EL (cell line): ENCODE data around the gene ITPR2.
"Not testable (repeated sequence)": the region's sequence is repeated elsewhere in the genome, so short reads cannot be mapped to it uniquely, and the experiment has no call there.

Experiments used
- DNase-seq: peaks from one replicate; pipeline ENCODE4 v3.0.0-alpha.2; 2016

Gene ITPR2

DNA sequence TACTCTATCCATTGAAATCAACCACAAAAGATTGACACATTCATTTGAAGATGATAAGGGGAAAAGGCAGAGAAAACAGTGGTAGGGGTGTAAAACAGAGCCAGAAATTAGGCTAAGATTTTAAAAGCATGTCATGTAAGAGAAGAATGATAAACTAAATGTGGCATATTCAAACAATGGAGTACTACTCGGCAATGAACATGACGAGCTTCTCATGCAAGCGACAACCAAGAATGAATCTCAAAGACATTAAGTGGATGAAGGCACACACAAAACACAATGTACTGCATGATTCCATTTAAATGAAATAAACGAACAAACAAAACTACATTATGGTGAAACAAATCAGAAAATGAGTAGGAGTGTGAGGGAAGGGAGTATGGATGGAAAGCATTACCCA, 134.8 kb downstream of the ITPR2 start:
- DNase-seq: no peak

DNA sequence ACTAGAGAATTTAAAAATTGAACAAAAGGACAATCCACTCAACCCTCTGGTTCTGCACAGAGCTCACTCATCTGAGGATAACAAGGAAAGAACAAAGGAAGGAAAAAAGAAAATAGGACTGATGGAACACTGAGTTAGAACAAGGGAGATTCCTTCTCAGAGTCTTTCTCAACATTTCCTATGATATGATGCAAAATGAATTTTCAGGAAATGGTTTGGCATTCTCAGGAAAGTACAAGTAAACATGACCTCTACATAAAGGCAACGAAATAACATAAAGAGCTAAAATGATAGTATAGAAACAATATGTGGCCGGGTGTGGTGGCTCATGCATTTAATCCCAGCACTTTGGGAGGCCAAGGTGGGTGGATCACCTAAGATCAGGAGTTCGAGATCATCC, 135.8 kb downstream of the ITPR2 start:
- DNase-seq: no peak

DNA sequence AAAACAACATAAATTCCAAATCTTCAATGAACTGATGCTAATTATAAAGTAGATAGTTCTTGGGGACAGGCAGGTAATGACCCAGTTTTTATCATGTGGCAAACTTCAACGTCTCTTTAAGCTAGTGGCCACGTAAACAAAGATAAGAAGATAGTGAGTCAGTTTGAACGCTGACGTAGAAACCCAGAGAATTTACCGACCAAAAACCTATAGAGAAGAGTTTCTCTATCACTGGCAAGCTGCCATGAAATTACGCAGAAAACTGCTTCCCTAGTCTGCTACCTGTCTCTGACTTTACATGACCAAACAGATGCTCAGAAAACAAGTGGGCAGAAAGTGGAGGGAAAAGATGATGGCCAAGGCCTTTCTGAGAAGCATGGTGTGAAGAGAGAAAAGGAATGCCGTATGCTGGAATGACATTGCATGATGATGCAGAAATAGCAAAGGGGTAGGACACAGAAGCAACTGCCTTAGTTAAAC, 136.3 kb downstream of the ITPR2 start:
- DNase-seq: no peak

DNA sequence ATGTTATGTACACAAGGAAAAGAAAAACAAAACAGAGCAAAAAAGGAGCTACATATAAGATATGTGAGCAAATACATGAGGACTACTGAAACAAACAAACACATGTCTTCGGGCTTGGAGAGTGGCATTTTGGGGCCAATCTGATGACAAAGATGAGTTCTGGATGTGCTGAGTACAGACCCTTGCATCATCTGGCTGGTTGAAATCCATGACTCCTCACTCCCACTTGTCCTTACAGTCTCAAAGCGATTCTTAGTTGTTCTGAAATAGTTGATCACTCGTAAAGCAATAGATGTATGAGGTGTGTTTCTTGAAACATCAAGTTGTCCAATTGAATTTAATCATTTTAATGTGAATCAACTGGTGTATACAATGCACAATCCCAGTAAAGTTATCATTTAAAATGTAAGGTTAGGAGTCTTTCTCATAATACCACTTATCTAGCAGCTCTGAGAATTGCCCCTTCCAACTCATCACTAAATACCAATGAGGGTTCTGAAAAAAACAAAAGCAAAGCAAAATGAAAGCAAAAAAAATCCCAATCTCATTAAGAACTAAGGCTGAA, 136.9 kb downstream of the ITPR2 start:
- DNase-seq: no peak

DNA sequence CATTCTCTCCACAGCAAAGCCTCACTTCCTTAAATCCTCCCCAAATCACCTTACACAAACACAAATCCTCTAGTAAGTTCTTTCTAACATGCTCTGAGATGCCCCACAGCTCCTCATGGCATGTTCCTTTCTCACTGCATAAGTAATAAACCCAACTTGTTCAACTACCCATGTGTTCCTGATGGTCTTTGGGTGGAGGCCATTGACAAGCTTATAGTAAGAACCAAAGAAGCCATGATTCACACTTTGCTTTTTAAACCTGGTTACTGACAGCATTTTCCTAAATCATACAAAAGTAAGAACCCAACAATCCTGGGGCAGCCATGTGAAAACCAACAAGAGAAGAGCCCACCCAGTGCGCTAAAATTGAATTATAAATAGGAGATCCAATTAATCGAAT, 138.6 kb downstream of the ITPR2 start:
- no peak for DNase-seq

DNA sequence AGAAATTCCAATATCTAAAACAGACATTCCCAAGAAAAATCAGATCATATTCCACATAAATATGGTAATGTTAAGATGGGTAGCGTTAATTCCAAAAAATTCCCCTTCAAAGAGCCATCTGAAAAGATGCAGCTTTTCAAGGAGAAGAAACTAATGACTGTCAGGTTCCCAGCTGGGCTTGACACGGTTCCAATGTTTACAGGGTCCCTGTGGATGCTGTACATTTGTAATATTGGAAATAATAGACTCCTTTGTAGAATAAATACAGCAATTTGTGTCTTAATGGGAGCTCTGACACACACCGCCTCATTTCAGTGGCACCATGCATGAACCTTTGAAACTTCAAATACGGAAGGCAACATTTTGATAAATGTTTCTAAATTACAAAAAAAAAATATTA, 140.6 kb downstream of the ITPR2 start:
- DNase-seq: no peak

DNA sequence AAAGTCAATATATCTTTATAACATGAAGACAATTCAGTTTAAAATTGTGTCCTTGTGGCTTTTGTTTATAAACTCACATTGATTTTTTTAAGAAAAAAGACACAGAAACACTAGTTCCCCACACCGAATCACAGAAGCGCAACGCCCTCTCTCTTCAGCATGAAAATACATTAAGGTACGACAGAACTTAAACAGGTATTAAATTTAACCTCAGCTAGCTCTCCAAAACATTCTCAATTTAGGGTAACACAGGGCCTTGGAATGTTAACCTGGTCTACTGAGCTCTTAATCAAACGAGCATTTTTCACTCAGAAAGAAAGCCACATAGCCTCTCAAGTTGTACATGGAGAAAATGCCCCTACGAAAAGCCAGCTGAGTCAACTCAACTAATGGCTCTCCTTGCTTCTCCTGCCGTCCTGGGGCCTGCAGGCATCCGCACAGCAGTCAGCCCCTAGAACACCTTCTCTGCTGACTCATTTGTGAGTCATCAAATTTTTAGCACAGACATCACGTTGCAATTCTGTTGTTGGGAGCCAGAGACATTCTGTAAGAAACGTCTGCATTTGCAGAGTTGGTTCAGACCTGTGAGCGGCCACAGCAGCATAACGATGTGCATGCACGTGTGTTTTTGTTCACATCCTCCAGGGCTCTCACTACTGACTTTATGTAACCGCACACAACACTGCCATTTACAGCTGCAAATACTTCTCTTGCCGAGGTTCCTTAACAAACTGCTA, 141.6 kb downstream of the ITPR2 start:
- DNase-seq: peak; percentile 97

DNA sequence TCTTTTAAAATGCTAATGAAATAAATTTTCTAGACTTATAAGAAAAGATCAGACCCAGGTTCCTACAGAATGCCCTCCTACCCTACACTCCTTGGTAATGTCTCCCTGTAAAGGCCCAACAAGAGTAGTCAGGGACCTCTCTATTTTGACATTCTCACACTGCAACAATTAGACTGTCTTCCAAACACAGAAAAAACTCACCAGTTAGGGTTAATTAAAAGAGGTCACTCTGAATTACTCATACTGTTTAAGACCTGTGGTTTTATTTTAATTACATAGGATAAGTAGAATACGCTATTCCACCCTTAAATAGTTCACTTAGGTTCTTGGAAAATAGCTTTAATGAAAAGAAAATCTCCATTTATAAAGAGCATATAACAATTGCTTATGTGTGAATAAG, 142.4 kb downstream of the ITPR2 start:
- no peak for DNase-seq

DNA sequence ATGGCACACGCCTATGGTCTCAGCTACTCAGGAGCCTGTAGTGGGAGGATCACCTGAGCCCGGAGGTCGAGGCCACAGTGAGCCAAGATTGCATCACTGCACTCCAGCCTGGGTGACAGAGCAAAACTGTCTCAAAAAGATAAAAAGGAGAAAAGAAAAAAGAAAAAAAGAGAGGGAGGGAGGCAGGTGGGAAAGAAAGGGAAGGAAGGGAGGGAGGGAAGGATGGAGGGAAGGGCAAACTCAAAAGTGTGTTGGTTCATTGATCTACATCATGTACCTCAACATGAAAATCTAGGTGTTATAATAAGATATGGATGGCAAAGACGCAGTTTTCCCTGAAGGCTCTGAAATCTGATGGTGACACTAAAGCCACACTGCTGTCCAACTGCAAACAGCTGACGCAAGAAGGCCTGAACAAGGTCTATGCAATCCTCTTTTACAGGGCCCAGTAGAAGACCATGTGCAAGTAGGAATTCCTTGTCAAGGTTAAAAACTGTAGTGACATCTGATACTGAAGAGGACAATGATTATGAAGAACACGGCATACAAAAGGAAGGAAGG, 143.6 kb downstream of the ITPR2 start:
- DNase-seq: no peak

DNA sequence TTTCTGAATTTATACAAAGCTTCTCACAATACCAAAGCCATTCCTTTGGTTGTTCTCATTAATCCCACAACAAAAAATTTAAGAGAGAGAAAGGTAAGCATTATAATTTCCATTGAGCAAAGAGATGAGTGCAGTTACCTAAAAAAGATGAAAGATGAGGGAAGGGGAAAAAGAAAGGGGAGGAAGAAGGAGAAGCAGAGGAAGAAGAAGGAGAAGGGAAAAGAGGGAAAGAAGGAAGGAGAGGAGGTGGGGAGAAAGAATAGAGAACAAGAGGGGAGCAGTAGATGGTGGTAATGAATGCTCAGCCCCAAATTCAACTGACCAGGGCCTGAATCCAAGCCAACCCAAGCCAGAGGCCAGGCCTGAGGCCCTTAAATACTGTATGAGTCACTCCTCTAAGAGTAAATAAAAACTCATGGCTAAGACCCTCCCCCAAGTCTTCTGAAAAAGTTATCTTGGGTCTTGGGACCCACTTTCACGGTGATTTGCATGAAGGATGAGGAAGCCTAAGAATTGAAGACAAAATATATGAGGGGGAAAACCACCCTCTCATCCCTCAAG, 144.6 kb downstream of the ITPR2 start:
- peak; percentile 11 for DNase-seq

DNA sequence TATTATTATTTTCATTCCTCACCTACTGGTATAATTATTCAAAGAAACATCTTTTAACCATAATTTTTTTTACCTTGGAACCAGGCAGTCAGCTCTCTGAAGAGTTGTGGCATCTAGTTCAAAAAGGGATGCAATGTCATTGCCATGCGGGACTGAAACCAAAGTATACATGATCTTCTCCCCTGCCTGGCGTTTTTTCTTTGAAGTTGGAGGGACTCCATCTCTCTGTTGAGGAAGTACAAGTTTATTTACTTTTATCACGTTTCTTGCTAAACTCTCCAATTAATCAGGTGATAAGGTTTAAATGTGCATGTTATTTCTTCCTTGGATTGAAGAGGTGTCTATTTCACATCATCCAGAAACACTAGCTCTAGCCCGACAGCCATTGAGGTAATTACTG, 146.6 kb downstream of the ITPR2 start:
- no peak for DNase-seq

DNA sequence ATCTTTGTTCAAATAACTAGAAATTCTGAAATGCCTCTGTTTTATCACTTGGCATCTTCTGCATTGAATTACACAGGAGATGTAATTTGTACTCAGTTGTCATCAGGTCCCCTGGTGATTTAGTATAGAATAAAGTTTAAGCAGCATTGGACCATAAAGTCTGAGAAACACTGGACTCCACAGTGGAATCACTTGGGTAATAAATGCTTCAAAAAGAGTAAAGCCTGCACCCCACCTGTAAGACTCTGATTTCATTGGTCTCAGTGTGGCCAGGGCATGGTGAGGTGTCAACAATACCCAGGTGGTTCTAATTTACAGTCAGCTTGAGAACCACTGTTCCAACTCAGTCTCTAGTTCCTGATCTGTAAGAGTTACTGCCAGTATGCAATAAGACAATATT, 148.9 kb downstream of the ITPR2 start:
- DNase-seq: no peak

DNA sequence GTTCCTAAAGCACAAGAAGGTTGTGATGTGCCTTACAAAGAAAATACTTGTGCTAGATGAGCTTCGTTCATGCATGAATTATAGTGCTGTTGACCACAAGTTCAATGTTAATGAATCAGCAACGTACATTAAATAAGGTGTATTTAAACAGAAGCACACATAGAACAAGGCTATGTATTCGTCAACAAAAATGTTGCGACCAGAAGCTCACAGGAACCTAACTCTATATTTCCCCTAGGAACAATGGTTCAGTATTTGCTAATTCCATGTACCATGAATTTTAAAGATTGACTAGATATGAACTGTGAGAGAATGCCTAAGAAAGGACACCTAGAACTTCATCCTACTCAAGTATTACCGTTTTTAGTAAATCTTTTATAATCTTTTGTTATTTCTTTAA, 149.6 kb downstream of the ITPR2 start:
- DNase-seq: no peak

DNA sequence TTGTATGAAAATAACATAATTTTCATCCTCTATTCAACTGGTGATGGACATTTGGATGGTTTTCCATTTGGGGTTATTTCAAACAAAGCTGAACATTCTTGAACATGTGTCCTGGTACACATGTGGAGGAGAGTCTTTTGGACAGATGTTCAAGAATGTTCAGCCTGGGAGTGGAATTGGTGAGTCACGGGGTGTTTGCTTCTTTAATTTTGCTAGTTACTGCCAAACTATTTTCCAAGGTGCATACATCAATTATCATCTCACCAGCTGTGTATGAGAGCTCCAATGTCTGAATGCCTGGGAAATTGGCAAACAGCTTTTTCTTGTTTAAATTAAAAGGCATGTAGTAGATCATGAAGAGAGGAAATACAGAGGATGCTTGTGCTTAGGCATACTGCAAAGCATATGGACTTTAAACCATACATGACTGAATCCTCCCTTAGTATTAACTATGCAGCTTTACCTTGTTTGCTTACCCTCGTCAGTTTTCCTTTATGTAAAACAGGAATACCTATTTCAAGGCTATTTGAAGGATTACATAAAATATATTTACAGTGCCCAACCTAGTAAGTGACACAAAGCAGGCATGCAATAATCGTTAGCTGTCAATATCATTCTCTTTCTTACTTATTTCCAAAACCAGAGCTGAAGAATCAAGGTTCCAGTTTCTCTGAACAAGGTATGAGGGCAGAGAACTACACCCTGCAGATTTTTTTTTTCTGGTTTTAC, 152.1 kb downstream of the ITPR2 start:
- peak; percentile 5 for DNase-seq

DNA sequence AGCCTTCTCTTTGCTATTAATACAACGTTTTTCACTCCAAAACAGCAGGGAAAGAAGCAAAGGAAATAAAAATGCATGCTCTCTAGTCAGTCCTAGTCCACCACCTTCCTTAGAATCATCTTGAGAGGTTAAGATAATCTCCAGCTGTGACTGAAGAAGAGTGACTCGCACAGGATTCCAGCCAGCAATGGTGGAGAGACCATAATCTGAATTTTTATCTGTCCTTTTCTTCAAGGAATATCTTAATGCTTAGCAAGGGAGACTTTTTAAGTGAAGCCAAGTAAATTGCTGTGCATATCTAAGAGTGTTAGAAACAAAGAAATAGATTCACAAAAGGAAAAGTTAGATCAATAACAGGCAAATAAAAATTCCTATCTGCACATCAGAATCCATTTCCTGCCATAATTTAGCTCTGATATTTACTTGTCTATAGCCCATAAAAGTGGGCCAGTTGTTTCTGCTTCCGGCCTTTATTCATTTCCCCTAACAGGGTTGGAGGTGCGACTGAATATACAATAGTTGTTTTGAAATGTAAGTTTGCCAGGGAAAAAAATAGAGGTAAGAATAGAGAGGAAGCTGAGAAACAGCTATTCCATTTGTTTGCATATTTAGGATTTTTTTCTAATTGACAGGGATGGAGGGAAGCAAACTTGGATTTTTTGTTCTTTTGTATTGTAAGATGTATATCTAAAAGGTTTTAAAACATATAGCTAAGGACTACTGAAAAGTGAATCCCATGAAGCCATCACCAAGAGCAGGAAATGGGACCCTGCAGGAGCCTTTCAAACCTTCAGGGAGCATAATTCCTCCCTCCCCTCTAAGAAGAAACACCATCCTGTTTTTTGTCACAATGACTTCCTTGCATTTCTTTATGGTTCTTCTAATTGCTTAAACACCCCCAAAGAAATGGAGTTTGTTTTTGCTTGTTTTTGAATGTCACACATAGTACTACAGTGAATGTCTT, 154.0 kb downstream of the ITPR2 start:
- DNase-seq: peak; percentile 16

DNA sequence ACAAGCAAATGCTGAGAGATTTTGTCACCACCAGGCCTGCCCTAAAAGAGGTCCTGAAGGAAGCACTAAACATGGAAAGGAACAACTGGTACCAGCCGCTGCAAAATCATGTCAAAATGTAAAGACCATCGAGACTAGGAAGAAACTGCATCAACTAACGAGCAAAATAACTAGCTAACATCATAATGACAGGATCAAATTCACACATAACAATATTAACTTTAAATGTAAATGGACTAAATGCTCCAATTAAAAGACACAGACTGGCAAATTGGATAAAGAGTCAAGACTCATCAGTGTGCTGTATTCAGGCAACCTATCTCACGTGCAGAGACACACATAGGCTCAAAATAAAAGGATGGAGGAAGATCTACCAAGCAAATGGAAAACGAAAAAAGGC, 161.5 kb downstream of the ITPR2 start:
- DNase-seq: not testable (repeated sequence)

DNA sequence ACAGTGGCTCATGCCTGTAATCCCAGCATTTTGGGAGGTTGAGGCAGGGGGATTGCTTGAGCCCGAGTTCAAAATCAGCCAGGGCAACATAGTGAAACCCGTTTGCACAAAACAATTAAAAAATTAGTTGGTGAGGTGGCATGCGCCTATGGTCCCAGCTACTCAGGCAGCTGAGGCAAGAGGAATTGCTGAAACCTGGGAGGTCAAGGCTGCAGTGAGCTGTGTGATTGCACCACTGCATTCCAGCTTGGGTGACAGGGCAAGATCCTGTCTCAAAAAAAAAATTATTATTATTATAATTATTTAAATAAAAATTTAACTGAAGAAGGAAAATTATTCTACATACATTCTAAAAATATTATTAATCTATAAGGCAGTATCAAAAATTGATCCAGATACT, 164.1 kb downstream of the ITPR2 start:
- DNase-seq: no peak

DNA sequence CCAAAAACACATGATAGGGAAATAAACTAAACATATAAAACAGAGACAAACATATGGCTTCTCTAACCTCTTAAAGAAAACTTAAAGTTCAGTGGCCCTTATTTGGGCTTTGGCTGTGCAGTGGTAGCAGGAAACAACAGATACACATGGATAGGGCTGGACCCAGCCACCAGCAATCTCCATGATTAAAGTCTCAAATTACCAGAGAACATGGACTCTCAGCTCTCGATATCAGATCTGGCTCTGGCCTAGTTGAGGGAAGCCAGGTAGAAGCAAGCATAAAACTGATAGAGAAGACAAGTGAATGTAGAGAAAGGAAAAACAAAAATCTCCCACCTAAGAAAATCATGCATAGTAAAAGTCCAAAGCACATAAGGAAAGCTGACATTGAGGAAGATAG, 164.8 kb downstream of the ITPR2 start:
- DNase-seq: no peak

DNA sequence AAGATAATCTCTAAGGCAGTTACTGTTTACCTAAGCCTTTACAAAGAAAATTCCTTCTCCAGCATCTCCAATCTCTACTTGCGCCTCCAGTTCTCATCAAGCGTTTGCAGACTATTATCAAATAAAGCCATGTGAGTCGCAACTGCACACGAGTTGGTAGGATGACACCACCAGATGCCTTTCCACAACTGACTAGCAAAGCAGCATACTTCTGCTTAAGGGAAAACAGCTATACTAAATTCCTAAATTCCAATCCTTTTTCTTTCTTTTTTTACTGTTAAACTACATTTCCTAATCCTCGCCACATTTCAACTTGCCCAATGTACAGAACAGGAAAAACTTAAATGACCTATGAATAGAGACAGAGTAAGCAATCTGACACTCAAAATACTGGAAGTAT, 166.7 kb downstream of the ITPR2 start:
- no peak for DNase-seq

DNA sequence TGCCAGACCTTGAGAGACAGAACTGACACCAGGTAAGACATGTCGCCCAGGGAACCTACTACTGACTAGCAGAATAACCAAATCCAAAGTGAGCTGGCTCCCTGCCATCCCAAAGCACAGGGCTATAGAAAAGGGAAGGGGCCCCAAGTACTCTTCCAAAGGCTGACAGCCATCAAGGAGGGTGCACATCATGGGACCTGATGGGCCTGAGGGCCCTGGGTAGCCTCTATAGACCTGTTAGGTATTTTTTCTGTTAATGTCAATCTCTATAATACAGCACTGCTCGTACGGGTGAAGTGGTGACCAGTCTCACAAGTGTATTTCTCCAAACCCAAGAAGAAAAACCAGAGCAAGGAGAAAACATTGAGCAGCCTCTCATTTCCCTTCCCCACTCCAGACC, 171.6 kb downstream of the ITPR2 start:
- no peak for DNase-seq

DNA sequence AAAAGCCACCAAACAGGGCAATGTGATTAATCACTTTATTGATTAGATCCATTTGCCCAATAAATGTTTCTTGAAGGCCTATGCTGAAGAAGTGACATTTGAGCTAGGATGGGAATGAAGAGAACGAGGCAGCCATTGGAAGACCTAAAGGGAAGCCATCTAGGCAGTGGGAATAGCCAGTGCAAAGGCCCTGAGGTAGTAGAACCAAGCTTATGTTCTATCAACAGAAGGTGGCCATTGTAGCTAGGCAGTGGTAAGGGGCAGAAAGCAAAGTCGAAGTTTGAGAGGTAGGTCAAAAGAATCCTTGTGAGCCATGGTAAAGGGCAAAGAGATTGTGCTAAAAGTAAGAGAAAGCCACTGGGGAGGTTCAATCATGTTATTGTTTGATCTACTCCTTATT, 173.1 kb downstream of the ITPR2 start:
- no peak for DNase-seq

DNA sequence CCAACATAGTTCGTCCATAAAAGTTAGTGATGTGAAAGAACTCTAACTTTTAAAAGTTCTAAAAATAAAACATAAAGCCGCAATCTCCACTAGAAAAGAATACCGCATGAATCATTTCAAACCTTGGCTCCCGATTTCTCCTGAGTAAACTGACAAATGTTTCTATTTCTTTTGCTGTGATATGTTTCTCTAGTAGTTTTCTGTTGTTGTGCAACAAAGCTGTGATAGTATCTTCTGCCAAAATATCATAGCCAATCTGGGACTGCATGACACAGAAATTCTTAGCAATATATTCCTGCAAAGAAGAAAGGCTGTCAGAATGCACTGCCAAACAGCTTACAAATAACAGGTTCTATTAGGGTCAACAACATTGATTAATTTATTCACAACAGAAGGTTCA, 174.0 kb downstream of the ITPR2 start:
- no peak for DNase-seq
